NK-92 (cell line): ENCODE results near the gene CHN1.

Experiments used
- DNase-seq: peaks from one replicate; lab custom pipeline; 2025; ENCODE audit not compliant: unreplicated experiment; lab: John Stamatoyannopoulos, UW

Gene CHN1

DNA sequence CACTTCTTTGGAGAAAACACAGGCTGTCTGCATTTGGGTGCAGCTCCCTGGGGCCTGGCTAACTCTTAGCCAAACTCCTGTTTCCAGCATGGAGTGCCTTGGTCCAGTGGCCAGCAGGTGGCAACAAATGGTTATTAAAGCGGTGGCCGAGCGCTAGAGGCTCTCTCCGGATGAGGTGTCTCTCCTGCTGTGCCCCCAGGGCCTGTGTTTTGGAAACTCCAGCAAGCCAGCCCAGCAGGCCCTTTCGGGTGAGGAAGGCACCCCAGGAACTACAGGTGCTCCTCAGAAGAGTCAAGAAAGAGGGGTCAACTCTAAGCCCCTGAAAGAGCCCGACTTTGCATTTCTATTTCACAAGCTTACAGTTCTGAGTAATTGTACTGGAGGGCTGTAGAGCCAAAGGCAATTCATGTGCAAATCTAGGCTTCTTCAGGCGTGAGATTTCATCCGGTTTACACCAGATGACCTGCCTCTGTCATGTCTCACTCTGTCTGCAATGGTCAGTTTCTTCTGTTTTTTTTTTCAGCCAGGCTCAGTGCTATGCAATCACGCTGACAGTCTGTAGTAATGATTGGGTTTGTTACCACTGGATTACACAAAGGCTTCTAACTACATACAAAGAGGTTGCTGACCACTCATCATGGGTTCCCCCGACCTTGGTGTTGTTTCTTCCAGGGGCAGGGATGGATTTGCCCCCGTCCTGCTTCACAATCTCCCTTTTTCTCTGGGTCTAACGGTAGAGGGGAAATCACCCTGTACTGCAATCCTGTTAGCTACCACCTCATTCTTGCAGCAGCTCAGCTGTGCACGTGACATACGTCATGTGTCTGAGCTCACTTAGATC, 233.3 kb downstream of the CHN1 start:
- DNase-seq, result no peak

DNA sequence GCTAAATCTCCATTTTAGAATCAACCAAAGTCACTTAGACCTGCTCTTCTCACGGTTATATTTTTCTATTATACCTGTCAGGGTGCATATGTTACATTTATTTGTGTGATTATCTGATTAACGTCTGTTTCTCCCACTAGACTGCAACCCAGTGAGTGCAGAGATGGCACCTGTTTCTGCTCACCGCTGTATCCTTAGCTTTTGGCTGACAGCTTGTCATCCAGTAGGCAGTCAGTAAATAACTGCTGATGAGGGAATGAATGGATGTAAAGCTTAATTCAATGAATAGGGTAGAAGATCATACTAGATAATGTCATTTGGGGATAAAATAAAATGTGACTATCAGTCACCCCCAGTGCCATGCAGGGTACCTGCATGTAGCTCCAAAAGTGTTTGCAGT, 234.0 kb downstream of the CHN1 start:
- no peak for DNase-seq

DNA sequence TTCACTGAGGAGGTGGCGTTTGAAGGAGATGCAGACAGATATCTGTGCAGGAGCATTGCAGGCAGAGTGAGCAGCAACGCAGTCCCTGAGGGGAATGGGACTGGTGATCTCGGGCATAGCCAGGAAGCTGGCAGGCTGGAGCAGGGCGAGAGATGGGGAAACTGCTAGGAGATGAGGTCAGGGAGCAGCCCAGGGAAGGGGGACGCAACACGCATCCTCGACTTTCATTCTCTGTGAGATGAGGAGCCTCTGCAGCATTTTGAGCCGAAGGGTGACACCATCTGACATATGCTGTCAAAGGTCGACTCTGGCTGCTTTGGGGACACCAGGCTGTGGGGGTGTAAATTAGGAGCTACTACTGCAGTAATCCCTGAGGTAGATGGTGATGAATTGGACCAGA, 236.6 kb downstream of the CHN1 start:
- no peak for DNase-seq

DNA sequence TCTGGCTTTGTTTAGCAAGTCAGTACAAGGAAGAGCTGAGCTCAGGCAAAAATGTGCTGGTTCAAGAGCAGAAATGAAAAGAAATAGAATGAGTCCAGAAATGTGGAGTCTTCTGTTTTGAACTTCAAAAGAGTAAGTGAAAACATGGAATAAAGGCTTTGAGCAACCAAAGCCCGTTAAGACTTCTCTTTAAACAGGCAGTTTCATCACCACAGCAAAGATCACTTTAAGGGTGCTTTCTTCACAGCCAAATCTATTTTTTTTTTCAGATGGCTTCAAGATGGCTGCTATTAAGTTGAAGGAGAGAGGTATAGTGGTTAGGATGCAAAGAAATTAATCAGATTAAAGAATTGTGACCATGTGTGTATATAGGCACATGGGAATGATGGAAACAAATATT, 238.9 kb downstream of the CHN1 start:
- DNase-seq, result no peak

DNA sequence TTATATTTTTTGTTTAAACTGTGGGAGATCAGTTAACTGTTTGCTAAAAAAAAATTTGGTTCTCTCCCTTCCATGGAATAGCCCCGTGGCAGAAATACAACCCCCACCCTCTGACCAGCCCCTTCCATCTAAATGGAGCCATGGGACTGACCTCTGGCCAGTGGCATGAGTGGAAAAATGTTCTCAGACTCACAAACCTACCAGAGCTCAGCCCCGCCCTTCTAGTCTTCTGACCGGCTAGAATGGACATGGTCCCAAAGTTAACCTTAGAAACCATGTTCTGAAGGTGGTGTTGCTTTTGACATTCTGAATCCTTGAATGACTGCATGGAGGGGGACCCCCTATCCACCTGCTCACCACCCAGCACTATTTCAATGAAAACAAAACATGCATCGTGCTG, 239.6 kb downstream of the CHN1 start:
- no peak for DNase-seq

DNA sequence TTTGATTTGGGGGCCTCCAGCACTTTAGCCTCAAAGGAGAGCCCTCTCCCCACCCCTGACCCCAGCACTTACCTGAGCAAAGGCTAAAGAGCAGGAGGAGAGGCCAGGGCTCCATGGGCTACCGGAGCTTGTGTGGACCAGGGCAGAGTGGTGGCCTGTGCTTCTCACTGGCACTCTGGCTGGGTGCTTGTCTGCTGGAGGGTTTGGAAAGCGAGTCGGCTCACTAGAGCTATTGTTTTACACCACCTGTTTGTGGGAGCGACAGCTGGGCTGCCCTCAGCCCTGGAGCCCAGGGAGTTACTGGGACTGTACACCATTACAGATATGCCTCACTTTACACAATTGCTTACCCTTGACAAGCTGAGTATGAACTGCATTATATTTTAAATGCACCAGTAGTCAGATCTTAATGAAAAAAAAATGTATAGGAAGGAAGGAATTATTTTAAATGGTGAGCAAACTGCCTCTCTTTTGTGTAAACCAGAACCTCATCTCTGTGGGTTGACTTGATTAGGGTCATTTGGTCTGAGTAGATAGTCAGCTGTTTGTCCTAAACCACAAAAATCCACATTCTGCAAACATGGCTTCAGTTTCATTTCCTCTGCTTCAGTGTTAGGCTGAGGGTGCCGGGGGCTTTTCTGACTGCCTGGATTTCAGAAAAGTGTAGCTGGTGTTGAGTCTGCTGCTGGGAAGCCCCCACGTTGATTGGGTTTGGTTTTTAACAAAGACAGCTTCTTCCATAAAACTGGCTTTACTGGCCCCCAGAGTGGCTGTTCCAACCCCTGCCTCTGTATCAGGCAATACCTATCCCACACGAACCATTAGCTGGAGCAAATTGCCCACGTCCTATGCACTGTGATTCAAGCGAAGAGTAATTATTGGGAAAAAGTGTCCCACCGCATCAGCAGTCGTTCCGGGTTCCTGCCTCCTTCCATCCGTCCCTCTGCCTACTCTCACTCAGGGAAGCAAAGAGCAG, 240.6 kb downstream of the CHN1 start, which contains the start of gene CHRNA1:
Gene CHRNA1 (minus strand): TSS at position 193 of the 976 bp plus-strand sequence. CDS start 78 bp downstream, at position 115.
- DNase-seq, result no peak

DNA sequence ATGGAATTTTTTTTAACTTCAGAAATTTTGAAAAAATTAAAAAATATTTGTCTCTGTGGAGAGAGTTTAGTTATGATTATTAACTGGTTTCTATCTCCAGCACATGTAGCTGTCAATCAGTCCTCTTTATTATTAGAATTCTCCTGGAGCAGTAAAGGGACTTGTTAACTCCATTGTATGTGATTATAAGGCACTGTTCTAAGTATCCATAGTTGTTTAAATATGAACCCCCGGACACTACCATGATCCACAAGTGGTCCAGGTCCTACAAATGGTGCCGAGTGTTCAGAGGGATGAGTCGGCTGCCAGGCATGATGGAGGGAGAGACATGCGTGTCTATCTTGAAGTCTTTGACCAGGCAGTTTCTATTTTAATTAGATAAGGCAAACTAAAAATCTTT, 241.4 kb downstream of the CHN1 start:
- DNase-seq, result no peak

DNA sequence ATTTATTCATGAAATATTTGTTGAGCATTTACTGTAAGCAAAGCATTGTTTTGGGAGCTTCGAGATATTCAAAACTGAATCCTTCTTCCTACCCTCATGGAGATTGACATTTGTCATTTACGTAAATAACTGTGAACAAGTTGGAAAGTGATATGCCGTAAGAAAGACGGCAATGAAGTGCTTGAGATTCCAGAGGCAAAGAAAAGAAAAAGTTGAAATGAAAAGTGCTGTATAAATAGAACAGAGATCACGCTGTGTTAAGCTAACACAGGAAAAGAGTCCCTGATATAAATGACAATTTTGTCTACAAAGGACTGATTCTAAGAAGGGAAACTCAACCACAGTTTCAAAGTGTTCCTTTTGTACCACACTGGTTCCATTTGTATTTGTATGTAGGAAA, 242.7 kb downstream of the CHN1 start:
- DNase-seq, result no peak

DNA sequence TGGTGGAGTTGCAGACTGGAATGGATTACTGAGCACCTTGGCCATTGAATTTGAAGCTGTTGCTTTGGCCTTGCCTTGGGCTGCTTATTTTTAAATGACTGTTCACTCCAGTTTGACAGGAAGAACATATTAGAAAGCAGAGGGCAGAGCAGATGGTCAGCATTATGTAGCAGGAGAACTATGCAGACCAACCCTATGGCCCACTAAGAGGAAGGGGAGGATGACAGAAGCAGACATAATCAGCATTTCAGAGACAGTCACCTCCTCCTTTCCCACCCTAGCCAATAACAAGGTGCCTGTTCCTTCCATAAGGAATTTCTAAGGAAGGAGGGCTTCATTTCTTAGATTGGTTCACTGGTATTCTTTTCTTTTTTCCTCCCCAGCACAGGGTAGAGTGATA, 243.3 kb downstream of the CHN1 start:
- DNase-seq, result no peak

DNA sequence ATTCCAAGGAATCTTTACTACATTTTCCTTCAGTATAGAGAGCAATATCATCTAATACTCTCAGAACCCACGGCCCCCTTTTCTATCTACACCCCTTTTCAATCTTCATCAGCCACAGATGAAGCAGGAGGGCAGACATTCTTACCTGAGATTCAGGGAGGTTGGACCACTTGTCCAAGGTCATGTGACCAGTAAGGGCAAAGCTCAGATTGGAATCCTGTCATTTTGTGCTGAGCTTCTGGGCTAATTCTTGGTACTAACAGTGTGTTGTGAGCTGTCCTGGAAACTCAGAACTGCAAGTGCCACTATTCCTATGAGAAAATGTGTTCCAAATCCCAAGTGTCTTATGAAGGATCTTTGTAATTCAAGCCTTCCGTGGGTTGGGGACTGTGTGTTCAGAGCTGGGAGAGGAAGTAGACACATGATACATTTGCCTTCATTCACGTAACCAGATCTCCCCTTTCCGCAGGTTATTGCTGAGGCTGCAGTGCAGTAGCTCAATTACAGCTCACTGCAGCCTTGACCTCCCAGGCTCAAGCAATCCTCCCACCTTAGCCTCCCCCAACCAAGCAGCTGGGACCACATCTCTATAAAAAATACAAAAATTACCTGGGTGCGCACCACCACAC, 244.2 kb downstream of the CHN1 start:
- no peak for DNase-seq

DNA sequence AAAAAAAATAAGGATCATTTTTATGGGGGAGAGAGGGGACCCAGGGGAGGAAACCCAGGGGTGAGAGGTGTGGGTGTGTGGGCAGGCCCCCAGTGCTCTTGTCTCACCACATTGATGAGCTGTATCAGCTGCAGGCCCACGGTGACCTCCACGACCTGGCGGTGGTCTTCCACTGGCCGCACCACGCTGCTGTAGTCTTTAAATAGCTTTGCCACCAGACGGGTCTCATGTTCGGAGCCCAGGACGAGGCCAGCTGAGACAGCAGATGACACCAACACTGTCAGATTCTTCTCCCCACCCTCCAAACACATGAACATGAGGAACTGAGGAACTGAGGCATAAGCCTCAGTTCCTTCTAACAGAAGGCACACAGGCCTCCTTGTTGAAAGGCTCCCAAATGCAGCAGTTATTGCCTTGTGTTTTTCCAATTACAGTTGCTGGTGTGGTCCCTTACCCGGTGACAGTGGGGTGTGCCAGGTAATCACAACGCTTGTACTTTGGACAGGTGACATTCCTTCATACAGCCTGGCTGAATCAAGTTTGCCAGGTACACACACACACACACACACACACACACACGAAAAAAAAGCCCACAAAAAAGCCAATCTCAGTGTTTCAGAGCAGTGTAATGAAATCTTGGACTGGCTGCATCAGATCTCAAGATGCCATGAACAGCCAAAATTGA, 245.7 kb downstream of the CHN1 start:
- no peak for DNase-seq

DNA sequence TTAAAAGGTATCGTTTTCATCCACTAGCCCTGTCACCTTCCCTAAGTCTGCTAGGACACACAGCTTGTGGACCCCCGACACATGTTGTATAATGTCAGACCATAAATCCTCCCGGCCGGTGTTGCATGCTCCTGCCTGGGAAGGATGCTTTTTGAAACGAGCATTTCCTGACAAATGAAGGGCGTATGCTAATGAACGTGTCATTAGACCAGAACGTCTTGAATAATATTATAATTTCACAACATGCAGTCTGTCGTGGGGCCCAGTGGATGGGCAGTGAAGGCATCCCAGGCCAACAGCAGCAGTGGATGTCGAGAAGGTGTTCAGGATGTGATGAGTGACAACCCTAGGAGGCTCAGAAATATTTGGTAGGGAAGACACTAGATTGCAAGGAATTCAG, 248.4 kb downstream of the CHN1 start:
- no peak for DNase-seq

DNA sequence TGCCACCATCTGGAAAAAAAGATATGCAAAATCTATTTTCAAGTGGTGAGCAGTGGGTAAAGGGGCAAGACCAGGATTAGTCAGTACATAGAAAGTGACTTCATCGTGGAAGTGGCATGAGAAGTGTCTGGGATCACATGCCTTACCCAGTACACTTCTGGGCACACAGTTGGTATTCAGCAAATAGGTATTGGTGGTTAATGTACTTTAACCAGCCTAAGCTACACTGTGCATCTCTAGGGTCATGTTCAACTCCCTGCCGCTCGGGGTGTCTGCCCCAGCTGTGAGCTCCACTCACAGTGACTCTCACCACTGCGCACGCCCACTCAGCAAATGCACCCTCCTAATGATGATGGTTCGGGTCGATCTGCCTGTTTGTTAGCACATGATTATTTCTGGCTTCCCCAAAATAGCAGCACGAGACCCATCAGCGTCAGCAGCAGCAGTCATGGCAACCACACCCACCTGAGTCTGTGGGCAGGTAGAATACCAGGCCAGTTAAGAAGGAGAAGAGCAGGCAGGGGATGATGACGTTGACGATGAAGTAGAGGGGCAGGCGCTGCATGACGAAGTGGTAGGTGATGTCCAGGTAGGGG, 252.0 kb downstream of the CHN1 start:
- no peak for DNase-seq

DNA sequence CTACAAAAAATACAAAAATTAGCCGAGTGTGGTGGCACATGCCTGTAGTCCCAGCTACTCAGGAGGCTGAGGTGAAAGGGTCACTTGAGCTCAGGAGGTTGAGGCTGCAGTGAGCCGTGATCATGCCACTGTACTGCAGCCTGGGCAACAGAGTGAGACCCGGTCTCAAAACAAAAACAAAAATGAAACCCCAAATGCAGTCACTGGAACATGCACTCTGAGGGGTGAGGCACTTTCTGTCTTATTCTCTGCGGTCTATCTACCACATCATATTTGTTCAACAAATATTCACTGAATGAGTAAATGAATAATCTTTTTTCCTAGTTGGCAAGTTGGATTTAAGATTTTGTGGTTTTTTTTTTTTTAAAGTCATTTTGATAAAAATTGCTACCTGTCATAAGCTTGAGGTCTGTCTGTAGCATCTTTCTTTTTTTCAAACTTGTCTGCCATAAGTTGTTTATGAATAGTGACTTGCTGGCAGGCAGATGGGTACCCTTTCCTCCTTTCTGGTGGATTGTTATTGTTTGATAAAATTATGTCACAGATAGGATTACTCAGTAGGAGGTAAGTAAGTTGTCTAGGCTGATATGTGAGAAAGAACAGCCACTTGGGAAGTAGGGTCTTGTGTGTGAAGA, 252.7 kb downstream of the CHN1 start:
- DNase-seq, result no peak

DNA sequence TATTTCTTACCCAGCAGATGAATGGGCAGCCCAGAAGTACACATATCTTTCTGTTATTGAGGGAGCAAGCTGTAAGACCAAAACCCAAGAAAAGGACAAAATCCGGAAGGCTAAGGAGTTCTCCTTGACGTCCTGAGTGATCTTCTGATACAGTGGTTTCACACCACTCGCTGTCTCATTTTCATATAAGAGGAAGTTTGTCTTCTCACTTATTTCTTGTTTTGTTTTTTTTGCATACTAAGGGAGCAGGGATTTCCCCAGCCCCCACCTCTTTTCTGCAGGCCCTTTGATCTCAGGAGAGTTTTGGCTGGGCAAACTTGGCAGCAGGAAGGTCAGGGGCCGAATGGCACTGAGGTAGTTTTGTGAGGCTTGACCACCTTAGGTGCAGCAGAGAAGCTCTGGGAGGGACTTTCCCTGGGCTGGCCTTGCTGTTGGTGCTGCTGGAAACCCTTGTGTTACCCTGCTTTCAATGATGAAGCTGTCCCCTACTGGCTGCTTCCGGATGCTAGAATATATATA, 254.2 kb downstream of the CHN1 start:
- DNase-seq, result no peak

DNA sequence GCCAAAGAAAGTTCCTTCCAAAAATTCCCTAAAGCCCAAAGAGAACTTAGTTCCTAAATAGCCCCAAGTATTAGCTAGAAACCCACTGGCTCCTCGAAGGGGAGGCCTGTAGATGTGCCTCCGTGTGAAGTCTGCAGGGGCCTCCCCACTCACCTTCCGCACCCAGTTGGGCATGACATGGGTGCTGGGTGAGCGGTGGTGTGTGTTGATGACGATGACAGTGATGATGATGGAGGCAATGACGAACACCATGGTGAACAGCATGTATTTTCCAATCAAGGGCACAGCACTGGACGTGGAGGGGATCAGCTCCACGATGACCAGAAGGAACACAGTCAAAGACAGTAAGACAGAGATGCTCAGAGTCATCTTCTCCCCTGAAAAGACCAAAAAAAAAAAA, 255.4 kb downstream of the CHN1 start:
- no peak for DNase-seq

DNA sequence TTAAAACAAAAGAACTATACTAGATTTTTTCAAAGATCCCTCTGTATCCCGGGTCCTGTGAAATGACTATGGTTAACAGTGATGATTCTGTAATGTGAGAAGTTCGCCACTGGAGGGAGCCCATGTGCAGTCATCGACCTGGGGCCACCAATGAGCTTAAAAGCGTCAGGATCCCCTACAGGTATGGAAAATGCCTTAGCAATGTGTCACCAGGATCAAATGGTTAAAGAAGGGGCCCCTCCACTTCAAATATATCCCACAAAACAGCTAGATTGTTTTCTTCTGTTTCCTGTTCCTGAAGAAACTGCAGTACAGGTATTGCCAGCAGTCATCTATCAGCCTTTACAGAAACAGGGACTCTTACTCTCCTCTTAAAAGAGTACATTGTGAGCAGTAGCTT, 256.2 kb downstream of the CHN1 start:
- no peak for DNase-seq
